Neutrophil (primary cell): ENCODE results near the gene GTF2E1.

ENCODE experiments used
- H3K27ac ChIP-seq: fragments of 200-600 bp; sonication (generic); 2 replicates; pipeline ENCODE4 v1.5.1; 2016; ENCODE audit warnings: mild to moderate bottlenecking, moderate library complexity
- H3K27me3 ChIP-seq: fragments of 200-600 bp; sonication (generic); 2 replicates; pipeline ENCODE4 v1.6.0; 2016; ENCODE audit warnings: mild to moderate bottlenecking
- H3K36me3 ChIP-seq: fragments of 200-600 bp; sonication (generic); 2 replicates; pipeline ENCODE4 v1.5.1; 2017
- H3K4me1 ChIP-seq, 2 experiments: fragments of 200-600 bp in 1 of 2; sonication (generic) in 1 of 2; 1 replicate in 1 of 2; 2 replicates in 1 of 2; pipeline versions ENCODE4 v1.5.1 to v1.6.1; 2013 to 2016; ENCODE audit warnings: low read depth in 1 of 2, low read length in 1 of 2, mild to moderate bottlenecking in 1 of 2, moderate library complexity in 1 of 2; ENCODE audit not compliant: control insufficient read depth in 1 of 2, insufficient read depth in 1 of 2
- H3K4me3 ChIP-seq, 2 experiments: fragments of 200-600 bp in 1 of 2; sonication (generic) in 1 of 2; 1 replicate in 1 of 2; 2 replicates in 1 of 2; pipeline ENCODE4 v1.5.1; 2013 to 2016; ENCODE audit warnings: low read depth in 1 of 2, low read length in 1 of 2, mild to moderate bottlenecking in 1 of 2, moderate library complexity in 1 of 2
- H3K9me3 ChIP-seq: fragments of 200-600 bp; sonication (generic); 2 replicates; pipeline ENCODE4 v1.5.1; 2016
- TF ChIP-seq, protein P1 (sequence below): fragments of 200-600 bp; sonication (generic); IDR thresholded peaks from 2 replicates; pipeline ENCODE4 v1.5.1; 2016; ENCODE audit warnings: antibody characterized with exemption

The GTF2E1 gene

DNA sequence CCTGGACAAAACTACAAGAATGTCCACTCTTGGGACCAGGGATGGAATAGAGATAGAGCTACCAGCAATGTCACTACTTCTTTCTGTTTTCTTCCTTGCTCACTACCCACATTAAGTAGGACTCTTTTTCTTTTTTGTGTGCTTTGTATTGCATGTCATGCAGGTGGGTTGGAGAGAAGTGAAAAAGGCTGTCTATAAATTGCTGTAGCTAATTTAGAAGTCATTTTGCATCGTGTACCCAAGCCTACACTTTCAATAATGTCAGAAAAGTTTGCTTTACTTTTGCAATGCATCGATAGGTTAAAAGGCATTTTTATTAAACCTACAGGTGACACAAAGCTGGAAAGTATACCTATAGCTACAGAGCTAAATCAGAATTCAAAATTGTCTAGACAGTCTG is 58.9 kb downstream of the GTF2E1 start:
- Histone ChIP-seq H3K27me3 (peaks cover 33% of the 10 kb centered on the region), H3K9me3 (no peaks in the 10 kb centered on the region), H3K27ac (no peak overlapping the region), H3K36me3 (no peaks in the 10 kb centered on the region), H3K4me3 (no peak overlapping the region), H3K4me1 (no peaks in the 10 kb centered on the region)
- TF ChIP-seq, protein P1, sequence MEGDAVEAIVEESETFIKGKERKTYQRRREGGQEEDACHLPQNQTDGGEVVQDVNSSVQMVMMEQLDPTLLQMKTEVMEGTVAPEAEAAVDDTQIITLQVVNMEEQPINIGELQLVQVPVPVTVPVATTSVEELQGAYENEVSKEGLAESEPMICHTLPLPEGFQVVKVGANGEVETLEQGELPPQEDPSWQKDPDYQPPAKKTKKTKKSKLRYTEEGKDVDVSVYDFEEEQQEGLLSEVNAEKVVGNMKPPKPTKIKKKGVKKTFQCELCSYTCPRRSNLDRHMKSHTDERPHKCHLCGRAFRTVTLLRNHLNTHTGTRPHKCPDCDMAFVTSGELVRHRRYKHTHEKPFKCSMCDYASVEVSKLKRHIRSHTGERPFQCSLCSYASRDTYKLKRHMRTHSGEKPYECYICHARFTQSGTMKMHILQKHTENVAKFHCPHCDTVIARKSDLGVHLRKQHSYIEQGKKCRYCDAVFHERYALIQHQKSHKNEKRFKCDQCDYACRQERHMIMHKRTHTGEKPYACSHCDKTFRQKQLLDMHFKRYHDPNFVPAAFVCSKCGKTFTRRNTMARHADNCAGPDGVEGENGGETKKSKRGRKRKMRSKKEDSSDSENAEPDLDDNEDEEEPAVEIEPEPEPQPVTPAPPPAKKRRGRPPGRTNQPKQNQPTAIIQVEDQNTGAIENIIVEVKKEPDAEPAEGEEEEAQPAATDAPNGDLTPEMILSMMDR: no peak

DNA sequence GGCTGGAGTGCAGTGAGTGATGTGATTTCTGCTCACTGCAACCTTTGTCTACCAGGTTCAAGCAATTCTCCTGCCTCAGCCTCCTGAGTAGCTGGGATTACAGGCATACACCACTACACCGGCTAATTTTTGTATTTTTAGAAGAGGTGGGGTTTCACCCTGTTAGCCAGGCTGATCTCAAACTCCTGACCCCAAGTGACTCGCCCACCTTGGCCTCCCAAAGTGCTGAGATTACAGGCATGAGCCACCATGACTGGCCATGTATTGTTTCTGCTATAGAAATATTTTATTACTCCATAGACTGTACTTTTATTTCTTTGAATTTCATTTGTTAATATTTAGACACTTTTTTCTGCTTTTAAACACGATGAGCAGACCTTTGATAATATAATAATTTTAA is 60.4 kb downstream of the GTF2E1 start:
- Histone ChIP-seq H3K9me3 (no peaks in the 10 kb centered on the region), H3K4me3 (no peak overlapping the region), H3K4me1 (no peaks in the 10 kb centered on the region), H3K36me3 (no peaks in the 10 kb centered on the region), H3K27ac (no peak overlapping the region), H3K27me3 (peaks cover 30% of the 10 kb centered on the region)
- TF ChIP-seq, protein P1: no peak

DNA sequence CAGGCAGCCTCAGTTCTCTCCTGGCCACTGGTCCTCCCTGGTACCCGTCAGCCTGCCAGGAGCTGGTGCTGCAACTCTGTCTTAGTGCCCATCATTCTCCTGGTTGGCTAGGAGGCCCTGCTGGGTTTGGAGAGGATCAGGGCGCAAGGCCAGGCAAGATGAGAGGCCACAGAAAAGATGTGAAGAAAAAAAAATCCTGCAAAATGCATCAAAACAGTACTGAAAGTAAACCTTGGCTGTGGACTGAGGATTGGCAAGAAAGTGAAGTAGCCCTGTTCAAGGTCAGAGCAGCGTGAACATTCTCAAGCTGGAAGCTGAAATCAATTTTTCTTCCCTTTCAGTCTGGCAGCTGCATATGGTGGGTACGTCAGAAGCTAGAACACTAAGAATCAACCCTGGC is 74.2 kb downstream of the GTF2E1 start:
- TF ChIP-seq, protein P1: no peak
- H3K4me3 ChIP-seq: no peak overlapping the region
- H3K36me3 ChIP-seq: no peaks in the 10 kb centered on the region
- no peak overlapping the region for H3K27ac ChIP-seq
- peaks cover 12% of the 10 kb centered on the region for H3K27me3 ChIP-seq
- H3K9me3 ChIP-seq: no peaks in the 10 kb centered on the region
- H3K4me1 ChIP-seq: no peaks in the 10 kb centered on the region

DNA sequence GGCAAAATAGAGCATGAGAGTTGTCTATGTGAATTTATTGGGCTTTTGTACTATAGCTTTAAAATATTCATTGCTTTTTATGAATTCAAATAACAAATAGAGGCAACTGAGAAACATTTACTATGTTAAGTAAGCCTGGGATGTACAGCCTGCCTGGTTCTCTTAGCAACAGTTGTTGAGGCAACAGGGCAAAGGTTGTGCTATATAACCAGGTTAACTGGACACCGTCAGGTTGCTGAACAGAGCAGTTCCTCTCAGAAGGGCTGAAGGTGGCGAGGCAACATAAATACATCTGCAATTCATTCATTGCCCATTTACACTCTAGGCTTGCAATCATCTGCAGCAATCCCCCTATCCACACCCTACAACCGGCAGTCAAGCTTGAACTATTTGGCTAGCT is 78.2 kb downstream of the GTF2E1 start:
- no peaks in the 10 kb centered on the region for H3K9me3 ChIP-seq
- TF ChIP-seq, protein P1: no peak

DNA sequence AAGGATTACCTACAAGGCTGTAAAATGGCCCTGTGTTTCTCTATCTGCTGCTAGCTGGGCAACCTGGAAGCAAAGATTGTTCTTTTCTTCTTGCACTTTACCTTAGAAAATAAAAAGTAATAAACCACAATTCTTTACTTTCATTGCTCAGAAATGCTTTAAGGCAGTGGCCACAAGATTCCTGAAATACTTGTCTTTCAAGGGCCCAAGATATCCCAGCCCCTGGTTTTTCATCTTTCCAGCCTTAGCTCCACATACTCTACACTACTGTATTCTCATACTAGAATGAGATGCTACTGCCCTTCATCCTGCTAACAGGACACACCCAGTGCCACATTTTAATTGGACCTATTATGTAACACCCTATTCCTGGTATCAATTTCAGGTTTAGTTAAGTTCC is 78.9 kb downstream of the GTF2E1 start:
- Histone ChIP-seq H3K27ac (no peak overlapping the region), H3K4me3 (no peak overlapping the region), H3K9me3 (no peaks in the 10 kb centered on the region), H3K27me3 (peaks cover 11% of the 10 kb centered on the region), H3K36me3 (no peaks in the 10 kb centered on the region), H3K4me1 (no peaks in the 10 kb centered on the region)
- TF ChIP-seq, protein P1: no peak

More for the DNA sequence above, 78.2 kb downstream of the GTF2E1 start:
- no peak overlapping the region for H3K27ac ChIP-seq
- H3K36me3 ChIP-seq: no peaks in the 10 kb centered on the region
- H3K4me1 ChIP-seq: no peaks in the 10 kb centered on the region
- H3K4me3 ChIP-seq: no peak overlapping the region
- H3K27me3 ChIP-seq: peaks cover 12% of the 10 kb centered on the region

DNA sequence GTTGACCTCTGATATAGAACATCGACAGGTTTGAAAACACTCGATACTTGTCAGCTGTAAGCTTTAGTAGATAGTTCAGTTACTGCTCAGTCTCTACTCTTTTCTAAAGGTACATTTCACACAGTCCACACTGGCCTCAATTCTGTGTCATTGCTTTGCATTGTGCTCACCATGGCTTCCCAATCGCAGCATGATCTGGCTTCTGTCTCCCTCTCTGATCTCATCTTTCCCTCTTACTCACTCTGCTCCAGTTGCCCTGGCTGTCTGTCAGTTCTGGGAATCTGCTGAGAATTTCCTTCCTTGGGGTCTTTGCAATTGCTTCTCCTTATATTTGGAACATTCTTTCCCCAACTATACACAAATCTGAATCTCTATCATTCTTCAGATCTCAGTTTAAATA is 80.6 kb downstream of the GTF2E1 start:
- Histone ChIP-seq H3K4me1 (no peaks in the 10 kb centered on the region), H3K27ac (no peak overlapping the region), H3K27me3 (no peaks in the 10 kb centered on the region), H3K4me3 (no peak overlapping the region), H3K9me3 (no peaks in the 10 kb centered on the region), H3K36me3 (no peaks in the 10 kb centered on the region)
- TF ChIP-seq, protein P1: no peak
